ENCODE data around the gene OR11H7.
"Not testable (repeated sequence)": the region's sequence is repeated elsewhere in the genome, so short reads cannot be mapped to it uniquely, and the experiment has no call there.

OR11H7 gene

GRCh38 chr14:20278414-20278813, 49.6 kb downstream of the OR11H7 start:
- no peak for DNase-seq (ENCODE audit: low read depth in 2 of 2)

- DNase-seq (ENCODE audit: low read depth in 2 of 2), result not testable (repeated sequence)
Measured at GRCh38 chr14:20280265-20280664, 51.5 kb downstream of the OR11H7 start.

Measured in stimulated activated CD4-positive, alpha-beta T cell treated with anti-CD3 and anti-CD28 coated beads, Interleukin-12 subunit alpha, Interleukin-12 subunit beta, amount 100 ng/mL, for 24 hours (primary cell).